ENCODE data around the gene NSA2.

NSA2 gene

GRCh38 chr5:74798977-74799911 is 32.2 kb downstream of the NSA2 start:
- Histone ChIP-seq H3K36me3 (peaks cover 0 to 45% (median 14%) of the 10 kb centered on the region in 11 experiments; a peak in 11 of 22 replicates), H3K9me3 (replicated peaks in 1 of 11) (no peaks in the 10 kb centered on the region), H4K20me1 (no peaks in the 10 kb centered on the region), H3K4me3 (no peak overlapping the region), H3K9ac (no peak overlapping the region), H3K27ac (no peak overlapping the region), H3K4me1 (no peaks in the 10 kb centered on the region), H3K27me3 (no peaks in the 10 kb centered on the region), H3K4me2 (no peak overlapping the region)
- TF ChIP-seq Cebpa-rat (IDR thresholded peaks at IDR 0.05) = no peak

GRCh38 chr5:74801197-74801596 is 34.1 kb downstream of the NSA2 start:
- Histone ChIP-seq H3K9me3 (replicated peaks in 1 of 11) (no peaks in the 10 kb centered on the region), H3K36me3 (peaks cover 0 to 39% (median 14%) of the 10 kb centered on the region in 11 experiments; a peak in 11 of 22 replicates), H3K27me3 (no peaks in the 10 kb centered on the region), H3K9ac (no peak overlapping the region), H3K27ac (no peak overlapping the region), H3K4me3 (no peak overlapping the region), H4K20me1 (no peaks in the 10 kb centered on the region), H3K4me1 (no peaks in the 10 kb centered on the region), H3K4me2 (no peak overlapping the region)
- TF ChIP-seq Cebpa-rat (IDR thresholded peaks at IDR 0.05) = no peak

- no peak for TF ChIP-seq Cebpa-rat (IDR thresholded peaks at IDR 0.05)
- no peak overlapping the region for H3K27ac ChIP-seq
- no peaks in the 10 kb centered on the region for H4K20me1 ChIP-seq
- no peaks in the 10 kb centered on the region for H3K9me3 ChIP-seq (replicated peaks in 1 of 11)
- H3K4me3 ChIP-seq = no peak overlapping the region
- no peaks in the 10 kb centered on the region for H3K4me1 ChIP-seq
- no peaks in the 10 kb centered on the region for H3K27me3 ChIP-seq
- H3K36me3 ChIP-seq = peaks cover 0 to 39% (median 14%) of the 10 kb centered on the region in 11 experiments; a peak in 11 of 22 replicates
- no peak overlapping the region for H3K4me2 ChIP-seq
- no peak overlapping the region for H3K9ac ChIP-seq
Observed at GRCh38 chr5:74801941-74802340, 34.9 kb downstream of the NSA2 start.

GRCh38 chr5:74810915-74811314 is 43.9 kb downstream of the NSA2 start:
- Histone ChIP-seq H3K27me3 (no peaks in the 10 kb centered on the region), H3K4me2 (no peak overlapping the region), H4K20me1 (no peaks in the 10 kb centered on the region), H3K9me3 (replicated peaks in 1 of 11) (0 out of 22 replicates have a peak, but pooled peaks cover 0 to 4% (median 0%) of the 10 kb centered on the region in 11 experiments), H3K4me3 (no peak overlapping the region), H3K27ac (no peak overlapping the region), H3K4me1 (no peaks in the 10 kb centered on the region), H3K36me3 (peaks cover 0 to 18% (median 0%) of the 10 kb centered on the region in 11 experiments; a peak in 3 of 22 replicates), H3K9ac (no peak overlapping the region)
- TF ChIP-seq Cebpa-rat (IDR thresholded peaks at IDR 0.05) = no peak

GRCh38 chr5:74816875-74817274 is 49.8 kb downstream of the NSA2 start:
- Histone ChIP-seq H3K9ac (no peak overlapping the region), H3K4me1 (peaks cover 13 to 26% (median 17%) of the 10 kb centered on the region in 10 experiments), H4K20me1 (no peaks in the 10 kb centered on the region), H3K4me2 (no peak overlapping the region; a peak in 1 of 22 replicates), H3K36me3 (peaks cover 0 to 18% (median 0%) of the 10 kb centered on the region in 11 experiments; a peak in 3 of 22 replicates), H3K9me3 (replicated peaks in 1 of 11) (0 out of 22 replicates have a peak, but pooled peaks cover 0 to 4% (median 0%) of the 10 kb centered on the region in 11 experiments), H3K27me3 (no peaks in the 10 kb centered on the region), H3K4me3 (no peak overlapping the region), H3K27ac (no peak overlapping the region)
- TF ChIP-seq Cebpa-rat (IDR thresholded peaks at IDR 0.05) = no peak

GRCh38 chr5:74822288-74822687 is 55.2 kb downstream of the NSA2 start:
- H3K4me1 ChIP-seq = peaks cover 13 to 23% (median 17%) of the 10 kb centered on the region in 10 experiments
- H3K4me2 ChIP-seq = no peak overlapping the region
- no peaks in the 10 kb centered on the region for H3K9me3 ChIP-seq (replicated peaks in 1 of 11)
- H3K27me3 ChIP-seq = no peaks in the 10 kb centered on the region
- H3K27ac ChIP-seq = no peak overlapping the region
- H4K20me1 ChIP-seq = no peaks in the 10 kb centered on the region
- H3K9ac ChIP-seq = no peak overlapping the region
- H3K36me3 ChIP-seq = no peaks in the 10 kb centered on the region
- no peak for TF ChIP-seq Cebpa-rat (IDR thresholded peaks at IDR 0.05)
- H3K4me3 ChIP-seq = no peak overlapping the region

GRCh38 chr5:74829413-74829812 is 62.4 kb downstream of the NSA2 start:
- Histone ChIP-seq H3K4me2 (no peak overlapping the region), H3K27ac (no peak overlapping the region), H3K4me3 (no peak overlapping the region), H3K4me1 (no peaks in the 10 kb centered on the region), H3K9me3 (replicated peaks in 1 of 11) (no peaks in the 10 kb centered on the region), H3K36me3 (peaks cover 0 to 12% (median 0%) of the 10 kb centered on the region in 11 experiments; a peak in 4 of 22 replicates), H3K27me3 (no peaks in the 10 kb centered on the region), H4K20me1 (no peaks in the 10 kb centered on the region), H3K9ac (no peak overlapping the region)
- TF ChIP-seq Cebpa-rat (IDR thresholded peaks at IDR 0.05) = peak in 10 of 11 experiments; percentile 48 to 96 (median 80); a peak in 18 of 22 replicates
